ENCODE measurements around the gene PARP3. TPM values are rescaled to one million over a fixed set of nuclear protein-coding genes. Genes with fewer than 3 reads are reported as not detected.

PARP3 gene
- total RNA-seq, 2 donors from 2014 or later, result 10.9 to 21.4 TPM

- Histone ChIP-seq H3K4me1 (ENCODE audit: control insufficient read depth in 1 of 2, low read depth in 2 of 2) (peaks cover 27 to 54% of the 10 kb centered on the region in 2 donors), H3K27me3 (replicated peaks; ENCODE audit: insufficient read depth) (no peaks in the 10 kb centered on the region), H3K9me3 (no peaks in the 10 kb centered on the region), H3K36me3 (peaks cover 17% of the 10 kb centered on the region), H3K27ac (no peak overlapping the region), H3K4me3 (no peak overlapping the region)
- ATAC-seq (ENCODE audit: insufficient number of reproducible peaks, low FRiP score, low read depth) (no peak), DNase-seq (ENCODE audit: low spot score) (no peak)
- no peak for TF ChIP-seq CTCF (IDR thresholded peaks at IDR 0.05)
Observed at GRCh38 chr3:51961602-51962569, 19.7 kb downstream of the PARP3 start.

- Histone ChIP-seq H3K27me3 (replicated peaks; ENCODE audit: insufficient read depth) (no peaks in the 10 kb centered on the region), H3K27ac (peak overlapping the region in 1 of 2 donors; percentile 2), H3K9me3 (no peaks in the 10 kb centered on the region), H3K36me3 (peaks cover 17% of the 10 kb centered on the region), H3K4me1 (ENCODE audit: control insufficient read depth in 1 of 2, low read depth in 2 of 2) (peaks cover 29 to 55% of the 10 kb centered on the region in 2 donors), H3K4me3 (no peak overlapping the region)
- no peak for DNase-seq (ENCODE audit: low spot score)
- no peak for ATAC-seq (ENCODE audit: insufficient number of reproducible peaks, low FRiP score, low read depth)
- TF ChIP-seq CTCF (IDR thresholded peaks at IDR 0.05), result no peak
Observed at GRCh38 chr3:51962854-51963530, 20.8 kb downstream of the PARP3 start.

- H3K4me3 ChIP-seq, result no peak overlapping the region
- peak overlapping the region; percentile 21 to 58 for H3K27ac ChIP-seq
- H3K4me1 ChIP-seq (ENCODE audit: control insufficient read depth in 1 of 2, low read depth in 2 of 2), result peaks cover 35 to 64% of the 10 kb centered on the region in 2 donors
- H3K27me3 ChIP-seq (replicated peaks; ENCODE audit: insufficient read depth), result no peaks in the 10 kb centered on the region
- ATAC-seq (ENCODE audit: insufficient number of reproducible peaks, low FRiP score, low read depth) (no peak), DNase-seq (ENCODE audit: low spot score) (no peak)
- no peak for TF ChIP-seq CTCF (IDR thresholded peaks at IDR 0.05)
- H3K9me3 ChIP-seq, result no peaks in the 10 kb centered on the region
- peaks cover 13% of the 10 kb centered on the region for H3K36me3 ChIP-seq
Observed at GRCh38 chr3:51963951-51964451, 21.8 kb downstream of the PARP3 start.

DNA sequence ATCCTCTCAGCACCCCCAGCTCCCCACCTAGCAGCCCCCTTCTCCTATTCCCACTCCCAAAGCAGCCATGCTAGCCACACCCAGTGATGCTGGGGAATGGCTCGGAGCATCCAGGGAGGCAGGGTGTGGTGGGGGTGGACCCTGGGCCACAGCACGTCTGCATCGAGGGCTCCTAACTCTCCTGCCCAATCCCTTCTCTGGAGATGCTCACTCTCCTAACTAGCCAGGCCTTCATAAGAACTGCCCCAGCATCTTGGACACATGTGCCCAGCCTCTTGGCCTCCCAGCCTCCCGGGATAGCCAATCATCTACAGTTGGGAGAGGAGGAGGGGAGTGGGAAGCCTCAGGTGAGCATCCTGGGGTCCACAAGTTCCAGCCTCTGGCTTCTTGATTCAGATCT is 22.4 kb downstream of the PARP3 start:
- TF ChIP-seq CTCF (IDR thresholded peaks at IDR 0.05), result no peak
- H3K27me3 ChIP-seq (replicated peaks; ENCODE audit: insufficient read depth), result no peaks in the 10 kb centered on the region
- H3K4me3 ChIP-seq, result no peak overlapping the region
- peak overlapping the region; percentile 21 to 58 for H3K27ac ChIP-seq
- ATAC-seq (ENCODE audit: insufficient number of reproducible peaks, low FRiP score, low read depth), result no peak
- DNase-seq (ENCODE audit: low spot score), result no peak
- peaks cover 35 to 64% of the 10 kb centered on the region in 2 donors for H3K4me1 ChIP-seq (ENCODE audit: control insufficient read depth in 1 of 2, low read depth in 2 of 2)
- H3K36me3 ChIP-seq, result peaks cover 9% of the 10 kb centered on the region
- H3K9me3 ChIP-seq, result no peaks in the 10 kb centered on the region

- Histone ChIP-seq H3K4me1 (ENCODE audit: control insufficient read depth in 1 of 2, low read depth in 2 of 2) (peaks cover 35 to 64% of the 10 kb centered on the region in 2 donors), H3K36me3 (no peaks in the 10 kb centered on the region), H3K27me3 (replicated peaks; ENCODE audit: insufficient read depth) (no peaks in the 10 kb centered on the region), H3K4me3 (peak overlapping the region; percentile 98), H3K9me3 (no peaks in the 10 kb centered on the region), H3K27ac (peak overlapping the region; percentile 91 to 95)
- no peak for ATAC-seq (ENCODE audit: insufficient number of reproducible peaks, low FRiP score, low read depth)
- TF ChIP-seq CTCF (IDR thresholded peaks at IDR 0.05), result no peak
- no peak for DNase-seq (ENCODE audit: low spot score)
Observed at GRCh38 chr3:51966016-51966415, 23.9 kb downstream of the PARP3 start.
